Endometrium (tissue), 2 donors: ENCODE results near the gene NEMF.
"Not testable (repeated sequence)": the region's sequence is repeated elsewhere in the genome, so short reads cannot be mapped to it uniquely, and the experiment has no call there.

Experiments
- FAIRE-seq: peaks from 2 replicates; lab custom pipeline; 2012; peaks lifted over from hg19 to GRCh38; lab: Jason Lieb, UNC
- donor health status: control.
- donor health status: control.

NEMF gene

DNA sequence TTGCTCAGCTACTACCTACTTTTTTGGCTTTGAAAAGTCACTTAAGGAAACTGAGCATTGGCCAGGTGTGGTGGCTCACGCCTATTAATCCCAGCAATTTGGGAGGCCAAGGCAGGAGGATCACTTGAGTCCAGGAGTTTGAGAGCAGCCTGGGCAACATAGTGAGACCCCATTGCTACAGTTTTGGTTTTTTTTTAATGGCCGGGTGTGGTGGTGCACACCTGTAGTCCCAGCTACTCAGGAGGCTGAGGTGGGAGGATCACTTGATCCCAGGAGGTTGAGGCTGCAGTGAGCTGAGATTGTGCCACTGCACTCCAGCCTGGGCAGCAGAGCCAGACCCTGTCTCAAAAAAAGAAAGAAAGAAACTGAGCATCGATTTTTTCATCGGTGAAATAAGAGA lies 116.9 kb downstream of the NEMF start:
- FAIRE-seq: not testable (repeated sequence)

DNA sequence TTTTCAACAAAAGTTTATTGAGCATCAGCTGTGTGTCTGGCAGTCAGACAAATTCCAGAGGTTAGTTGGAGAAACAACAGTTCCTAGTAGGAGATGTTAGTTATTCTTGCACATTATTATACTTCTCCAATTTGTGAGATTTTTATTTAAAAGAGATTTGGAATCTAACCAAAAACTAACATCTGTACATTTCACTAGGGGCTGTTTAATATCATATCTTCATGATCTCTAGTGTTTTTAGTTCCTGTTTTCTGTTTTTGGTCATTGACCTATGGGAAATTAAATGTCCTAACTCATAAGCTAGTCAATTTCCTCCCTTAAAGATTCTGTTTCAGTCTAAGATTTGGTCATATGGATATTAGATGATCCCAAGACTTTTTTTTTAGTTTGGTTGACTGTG lies 118.8 kb downstream of the NEMF start:
- peak; percentile 75 for FAIRE-seq

DNA sequence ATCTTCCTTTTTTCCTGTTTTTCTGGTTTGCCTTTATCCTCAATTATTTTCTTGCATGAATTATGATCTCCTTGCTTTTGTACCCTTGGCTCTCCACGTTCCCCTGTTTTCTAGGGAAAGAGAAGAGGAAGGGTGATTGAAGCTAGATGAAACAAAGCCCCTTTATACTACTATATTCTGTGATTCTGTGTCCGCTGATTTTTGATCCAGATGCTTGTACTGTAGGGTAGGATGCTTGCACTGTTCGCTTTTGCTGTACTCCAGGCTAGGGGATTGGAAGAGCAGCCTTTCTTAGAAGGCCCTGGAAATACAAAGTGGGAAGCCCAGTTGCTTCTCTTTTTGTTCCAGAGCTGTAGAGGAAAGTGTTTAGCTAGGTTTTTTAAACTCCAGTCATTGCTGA lies 119.7 kb downstream of the NEMF start:
- FAIRE-seq: no peak
